LNCAP (cell line): ENCODE measurements around the gene ITPA.

Source experiments
- CTCF ChIP-seq: fragments of 450-650 bp; IDR thresholded peaks from 2 replicates; pipeline ENCODE4 v1.5.1; 2017; ENCODE audit warnings: mild to moderate bottlenecking

Gene ITPA

GRCh38 chr20:3171391-3172125 is 37.7 kb upstream of the ITPA start:
- no peak for TF ChIP-seq CTCF

- TF ChIP-seq CTCF: no peak
These were observed 37.0 kb upstream of the ITPA start for GRCh38 chr20:3172126-3172932.

- no peak for TF ChIP-seq CTCF
These were observed 36.2 kb upstream of the ITPA start, which contains the start of gene LZTS3 for GRCh38 chr20:3172933-3173609. LZTS3 (minus strand) TSS chr20:3173549; CDS start chr20:3167163, 6,386 bp downstream.

GRCh38 chr20:3173610-3174441 is 35.5 kb upstream of the ITPA start:
- TF ChIP-seq CTCF: no peak; the same call in 1 of the 2 replicates

GRCh38 chr20:3174442-3175261 is 34.6 kb upstream of the ITPA start:
- no peak for TF ChIP-seq CTCF

- no peak for TF ChIP-seq CTCF
These were observed 34.0 kb upstream of the ITPA start for GRCh38 chr20:3175270-3175669.
